HepG2 (cell line): Measurements from ENCODE around the gene FRMD8. TPM values are rescaled to one million over a fixed set of nuclear protein-coding genes. Genes with fewer than 3 reads are reported as not detected.

Experiments used
- ARID2 ChIP-seq: sonication (generic); formaldehyde crosslinking; IDR thresholded peaks from 2 replicates; pipeline ENCODE4 v1.8.1; 2022; ENCODE audit warnings: mild to moderate bottlenecking, missing genetic modification reagents, borderline replicate concordance
- DPF2 ChIP-seq: sonication (generic); formaldehyde crosslinking; IDR thresholded peaks from 2 replicates; pipeline ENCODE4 v1.4.0; 2020; ENCODE audit warnings: mild to moderate bottlenecking, low read depth, missing genetic modification reagents, borderline replicate concordance
- EHMT2 ChIP-seq: fragments of 200-600 bp; sonication (generic); IDR thresholded peaks from 2 replicates; pipeline ENCODE4 v1.7.0; 2017; ENCODE audit warnings: antibody characterized with exemption, low read depth, low read length, borderline replicate concordance
- FLYWCH1 ChIP-seq: sonication (generic); formaldehyde crosslinking; IDR thresholded peaks from 2 replicates; pipeline ENCODE4 v1.8.1; 2023; ENCODE audit warnings: mild to moderate bottlenecking, missing genetic modification reagents
- FOSL1 ChIP-seq: sonication (generic); formaldehyde crosslinking; IDR thresholded peaks from 2 replicates; pipeline ENCODE4 v1.9.0; 2021; ENCODE audit warnings: missing genetic modification reagents, borderline replicate concordance
- GLI4 ChIP-seq: sonication (generic); formaldehyde crosslinking; IDR thresholded peaks from 2 replicates; pipeline ENCODE4 v1.5.1; 2020; ENCODE audit warnings: missing genetic modification reagents, mild to moderate bottlenecking, moderate library complexity, borderline replicate concordance
- HNRNPLL ChIP-seq: fragments of 200-400 bp; formaldehyde crosslinking; IDR thresholded peaks from 2 replicates; pipeline ENCODE4 v1.6.1; 2017; ENCODE audit warnings: mild to moderate bottlenecking, low read depth, low read length; ENCODE audit not compliant: poor library complexity, severe bottlenecking
- KDM5A ChIP-seq: fragments of 200-600 bp; sonication (generic); IDR thresholded peaks from 2 replicates; pipeline ENCODE4 v1.7.0; 2018; ENCODE audit warnings: antibody characterized with exemption, mild to moderate bottlenecking, low read length, borderline replicate concordance
- KMT2B ChIP-seq: IDR thresholded peaks from 2 replicates; pipeline ENCODE4 v1.6.1; 2016; ENCODE audit warnings: missing genetic modification reagents, missing compliant biosample characterization
- MTF1 ChIP-seq: sonication (generic); formaldehyde crosslinking; IDR thresholded peaks from 2 replicates; pipeline ENCODE4 v1.5.0; 2020; ENCODE audit warnings: missing genetic modification reagents
- MXI1 ChIP-seq: IDR thresholded peaks from 3 replicates; pipeline ENCODE4 v1.6.1; 2012; ENCODE audit warnings: low read depth, low read length, inconsistent platforms, borderline replicate concordance
- PAWR ChIP-seq: sonication (generic); formaldehyde crosslinking; IDR thresholded peaks from 2 replicates; pipeline ENCODE4 v1.4.0; 2020; ENCODE audit warnings: missing genetic modification reagents, mild to moderate bottlenecking, borderline replicate concordance
- SETDB1 ChIP-seq: sonication (generic); formaldehyde crosslinking; IDR thresholded peaks from 2 replicates; pipeline ENCODE4 v1.5.1; 2020; ENCODE audit warnings: missing genetic modification reagents, mild to moderate bottlenecking, borderline replicate concordance
- SIX1 ChIP-seq: sonication (generic); formaldehyde crosslinking; IDR thresholded peaks from 2 replicates; pipeline ENCODE4 v1.4.0; 2020; ENCODE audit warnings: missing genetic modification reagents, borderline replicate concordance
- ZNF232 ChIP-seq: sonication (generic); formaldehyde crosslinking; IDR thresholded peaks from 2 replicates; pipeline ENCODE4 v1.4.0; 2020; ENCODE audit warnings: missing genetic modification reagents, borderline replicate concordance
- ZNF331 ChIP-seq: sonication (generic); formaldehyde crosslinking; IDR thresholded peaks from 2 replicates; pipeline ENCODE4 v1.4.0; 2020; ENCODE audit warnings: missing genetic modification reagents
- ZNF33A ChIP-seq: sonication (generic); formaldehyde crosslinking; IDR thresholded peaks from 2 replicates; pipeline ENCODE4 v1.5.1; 2020; ENCODE audit warnings: missing genetic modification reagents, mild to moderate bottlenecking, moderate library complexity, borderline replicate concordance
- ZNF614 ChIP-seq: IDR thresholded peaks from 2 replicates; pipeline ENCODE4 v1.6.1; 2018; ENCODE audit warnings: missing biosample characterization, missing genetic modification reagents, inconsistent platforms, borderline replicate concordance
- ZNF83 ChIP-seq: sonication (generic); formaldehyde crosslinking; IDR thresholded peaks from 2 replicates; pipeline ENCODE4 v1.4.0; 2020; ENCODE audit warnings: missing genetic modification reagents, mild to moderate bottlenecking, borderline replicate concordance
- polyA plus RNA-seq, 8 experiments: library from polyadenylated mRNA; depleted of rRNA in 3 of 8; stranded (reverse) in 7 of 8; unstranded in 1 of 8; fragments of >200 nt; fragmentation: Illumina TruSeq in 4 of 8; extraction: Trizol in 4 of 8; gene quantifications; 2 replicates each; pipeline versions ENCODE4 v1.2.1 to v1.2.3, GENCODE V29; 2011 to 2016; ENCODE audit warnings: low read depth in 4 of 8, missing spikeins in 1 of 8, mixed read lengths in 1 of 8; ENCODE audit not compliant: insufficient read depth in 1 of 8
- total RNA-seq, 5 experiments: library from RNA; depleted of rRNA; stranded (reverse); fragments of >200 nt; fragmentation: Illumina TruSeq; extraction: Trizol; gene quantifications; 2 replicates each; pipeline ENCODE4 v1.2.3, GENCODE V29; 2016; ENCODE audit warnings: low read depth in 1 of 5
- TF ChIP-seq, protein P1 (sequence below): sonication (generic); formaldehyde crosslinking; IDR thresholded peaks from 2 replicates; pipeline ENCODE4 v1.5.0; 2020; ENCODE audit warnings: missing genetic modification reagents
- TF ChIP-seq, protein P2 (sequence below): sonication (generic); formaldehyde crosslinking; IDR thresholded peaks from 2 replicates; pipeline ENCODE4 v1.9.0; 2021; ENCODE audit warnings: missing genetic modification reagents, borderline replicate concordance
- TF ChIP-seq, protein P3 (sequence below): sonication (generic); formaldehyde crosslinking; IDR thresholded peaks from 2 replicates; pipeline ENCODE4 v1.4.0; 2020; ENCODE audit warnings: missing genetic modification reagents
- TF ChIP-seq, protein P4 (sequence below): conservative IDR thresholded peaks from 2 replicates; pipeline ENCODE4 v1.6.1; 2018; ENCODE audit warnings: missing genetic modification reagents

Gene FRMD8
- total and polyA plus RNA-seq, 2 of the 13 experiments (the other 11 are each of a cell fraction or from before 2014, with no cell fraction given), result 5.8 to 20.6 TPM

DNA sequence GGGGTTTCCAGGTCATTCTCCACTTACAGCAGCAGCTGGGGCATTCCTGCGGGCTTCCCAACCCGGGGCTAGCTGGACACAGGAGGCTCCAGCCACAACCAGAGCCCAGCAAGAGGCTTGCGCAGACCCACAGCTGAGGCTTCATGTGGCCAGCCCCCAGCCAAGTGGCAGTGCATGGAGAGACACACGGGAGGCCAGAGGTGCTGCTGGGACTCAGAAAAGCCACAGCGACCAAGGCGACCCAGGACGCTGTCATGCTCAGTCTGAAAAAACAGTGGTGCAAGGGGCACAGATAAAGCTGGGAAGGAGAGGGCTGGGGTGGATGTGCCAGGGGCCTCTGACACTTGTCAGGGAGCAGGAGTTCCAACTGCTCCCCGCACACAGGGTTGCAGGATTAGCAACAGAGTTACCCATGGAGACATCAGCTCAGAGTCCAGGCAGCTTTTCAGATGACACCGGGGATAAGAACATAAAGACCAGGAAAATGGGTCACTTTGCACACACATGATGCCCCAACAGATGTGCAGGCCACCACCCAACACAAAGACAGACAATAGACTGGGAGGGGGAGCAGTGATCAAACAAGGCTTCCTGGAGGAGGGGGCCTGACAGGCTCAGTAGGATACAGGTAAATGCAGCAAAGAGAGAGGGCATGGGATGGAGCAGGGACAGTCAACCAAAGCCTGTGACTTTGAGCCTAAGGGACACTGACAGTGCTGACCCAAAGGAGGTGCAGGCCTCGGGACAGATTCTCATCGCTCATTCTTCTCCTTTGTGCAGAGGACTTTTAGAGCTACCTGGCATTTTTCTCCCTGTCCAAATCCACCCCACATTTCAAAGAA, 29.3 kb downstream of the FRMD8 start (continued):
- TF ChIP-seq EHMT2 (no peak), ARID2 (CRISPR knock-in tag) (0 out of 2 replicates have a peak, but pooled peaks have one; percentile 68), ZNF33A (CRISPR knock-in tag) (no peak), FOSL1 (CRISPR knock-in tag) (no peak), SETDB1 (no peak), HNRNPLL (no peak), FLYWCH1 (CRISPR knock-in tag) (no peak), ZNF331 (CRISPR knock-in tag) (no peak), MTF1 (CRISPR knock-in tag) (no peak), ZNF83 (CRISPR knock-in tag) (no peak), PAWR (0 out of 2 replicates have a peak, but pooled peaks have one; percentile 64), ZNF614 (no peak), DPF2 (no peak), KDM5A (no peak), MXI1 (no peak), GLI4 (CRISPR knock-in tag) (no peak; the same call in 1 of the 2 replicates), SIX1 (CRISPR knock-in tag) (no peak), ZNF232 (CRISPR knock-in tag) (peak; percentile 0; the same call in 1 of the 2 replicates), KMT2B (CRISPR knock-in tag) (no peak)
- TF ChIP-seq, protein P1, sequence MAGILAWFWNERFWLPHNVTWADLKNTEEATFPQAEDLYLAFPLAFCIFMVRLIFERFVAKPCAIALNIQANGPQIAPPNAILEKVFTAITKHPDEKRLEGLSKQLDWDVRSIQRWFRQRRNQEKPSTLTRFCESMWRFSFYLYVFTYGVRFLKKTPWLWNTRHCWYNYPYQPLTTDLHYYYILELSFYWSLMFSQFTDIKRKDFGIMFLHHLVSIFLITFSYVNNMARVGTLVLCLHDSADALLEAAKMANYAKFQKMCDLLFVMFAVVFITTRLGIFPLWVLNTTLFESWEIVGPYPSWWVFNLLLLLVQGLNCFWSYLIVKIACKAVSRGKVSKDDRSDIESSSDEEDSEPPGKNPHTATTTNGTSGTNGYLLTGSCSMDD (CRISPR knock-in tag), result no peak
- TF ChIP-seq, protein P2, sequence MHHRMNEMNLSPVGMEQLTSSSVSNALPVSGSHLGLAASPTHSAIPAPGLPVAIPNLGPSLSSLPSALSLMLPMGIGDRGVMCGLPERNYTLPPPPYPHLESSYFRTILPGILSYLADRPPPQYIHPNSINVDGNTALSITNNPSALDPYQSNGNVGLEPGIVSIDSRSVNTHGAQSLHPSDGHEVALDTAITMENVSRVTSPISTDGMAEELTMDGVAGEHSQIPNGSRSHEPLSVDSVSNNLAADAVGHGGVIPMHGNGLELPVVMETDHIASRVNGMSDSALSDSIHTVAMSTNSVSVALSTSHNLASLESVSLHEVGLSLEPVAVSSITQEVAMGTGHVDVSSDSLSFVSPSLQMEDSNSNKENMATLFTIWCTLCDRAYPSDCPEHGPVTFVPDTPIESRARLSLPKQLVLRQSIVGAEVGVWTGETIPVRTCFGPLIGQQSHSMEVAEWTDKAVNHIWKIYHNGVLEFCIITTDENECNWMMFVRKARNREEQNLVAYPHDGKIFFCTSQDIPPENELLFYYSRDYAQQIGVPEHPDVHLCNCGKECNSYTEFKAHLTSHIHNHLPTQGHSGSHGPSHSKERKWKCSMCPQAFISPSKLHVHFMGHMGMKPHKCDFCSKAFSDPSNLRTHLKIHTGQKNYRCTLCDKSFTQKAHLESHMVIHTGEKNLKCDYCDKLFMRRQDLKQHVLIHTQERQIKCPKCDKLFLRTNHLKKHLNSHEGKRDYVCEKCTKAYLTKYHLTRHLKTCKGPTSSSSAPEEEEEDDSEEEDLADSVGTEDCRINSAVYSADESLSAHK (CRISPR knock-in tag), result no peak
- TF ChIP-seq, protein P3, sequence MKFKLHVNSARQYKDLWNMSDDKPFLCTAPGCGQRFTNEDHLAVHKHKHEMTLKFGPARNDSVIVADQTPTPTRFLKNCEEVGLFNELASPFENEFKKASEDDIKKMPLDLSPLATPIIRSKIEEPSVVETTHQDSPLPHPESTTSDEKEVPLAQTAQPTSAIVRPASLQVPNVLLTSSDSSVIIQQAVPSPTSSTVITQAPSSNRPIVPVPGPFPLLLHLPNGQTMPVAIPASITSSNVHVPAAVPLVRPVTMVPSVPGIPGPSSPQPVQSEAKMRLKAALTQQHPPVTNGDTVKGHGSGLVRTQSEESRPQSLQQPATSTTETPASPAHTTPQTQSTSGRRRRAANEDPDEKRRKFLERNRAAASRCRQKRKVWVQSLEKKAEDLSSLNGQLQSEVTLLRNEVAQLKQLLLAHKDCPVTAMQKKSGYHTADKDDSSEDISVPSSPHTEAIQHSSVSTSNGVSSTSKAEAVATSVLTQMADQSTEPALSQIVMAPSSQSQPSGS (CRISPR knock-in tag), result no peak
- TF ChIP-seq, protein P4, sequence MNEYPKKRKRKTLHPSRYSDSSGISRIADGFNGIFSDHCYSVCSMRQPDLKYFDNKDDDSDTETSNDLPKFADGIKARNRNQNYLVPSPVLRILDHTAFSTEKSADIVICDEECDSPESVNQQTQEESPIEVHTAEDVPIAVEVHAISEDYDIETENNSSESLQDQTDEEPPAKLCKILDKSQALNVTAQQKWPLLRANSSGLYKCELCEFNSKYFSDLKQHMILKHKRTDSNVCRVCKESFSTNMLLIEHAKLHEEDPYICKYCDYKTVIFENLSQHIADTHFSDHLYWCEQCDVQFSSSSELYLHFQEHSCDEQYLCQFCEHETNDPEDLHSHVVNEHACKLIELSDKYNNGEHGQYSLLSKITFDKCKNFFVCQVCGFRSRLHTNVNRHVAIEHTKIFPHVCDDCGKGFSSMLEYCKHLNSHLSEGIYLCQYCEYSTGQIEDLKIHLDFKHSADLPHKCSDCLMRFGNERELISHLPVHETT (CRISPR knock-in tag), result no peak
